Mesendoderm (in vitro differentiated cells): ENCODE results near the gene SOX5.

ENCODE experiments used
- DNase-seq: peaks from one replicate; pipeline ENCODE4 v3.0.0; 2013
- H2AK5ac ChIP-seq: 2 replicates; pipeline ENCODE4 v1.6.1; 2013; ENCODE audit warnings: low read length, inconsistent platforms
- H2BK120ac ChIP-seq: 2 replicates; pipeline ENCODE4 v1.6.1; 2013; ENCODE audit warnings: low read depth, mild to moderate bottlenecking, low read length, moderate library complexity, mixed read lengths
- H2BK15ac ChIP-seq: replicated peaks from 2 replicates; pipeline ENCODE4 v1.6.1; 2013; ENCODE audit warnings: low read depth, mild to moderate bottlenecking, moderate library complexity
- H2BK5ac ChIP-seq: 2 replicates; pipeline ENCODE4 v1.6.1; 2013; ENCODE audit warnings: low read length, inconsistent platforms
- H3K18ac ChIP-seq: 2 replicates; pipeline ENCODE4 v1.6.1; 2013; ENCODE audit warnings: mild to moderate bottlenecking, low read length, mixed read lengths
- H3K23ac ChIP-seq: one replicate; pipeline ENCODE4 v1.6.1; 2013; ENCODE audit warnings: low read length
- H3K27ac ChIP-seq: 2 replicates; pipeline ENCODE4 v1.5.1; 2013; ENCODE audit warnings: low read depth, mild to moderate bottlenecking, inconsistent platforms, low read length, moderate library complexity
- H3K27me3 ChIP-seq: 2 replicates; pipeline ENCODE4 v1.6.1; 2013; ENCODE audit warnings: low read length, control low read depth, mild to moderate bottlenecking, inconsistent platforms; ENCODE audit not compliant: insufficient read depth, poor library complexity
- H3K36me3 ChIP-seq: 2 replicates; pipeline ENCODE4 v1.6.1; 2013; ENCODE audit warnings: low read length, inconsistent platforms; ENCODE audit not compliant: control insufficient read depth, insufficient read depth
- H3K4ac ChIP-seq: one replicate; pipeline ENCODE4 v1.6.1; 2013; ENCODE audit warnings: low read depth, mild to moderate bottlenecking, low read length, moderate library complexity
- H3K4me1 ChIP-seq: 2 replicates; pipeline ENCODE4 v1.6.1; 2013; ENCODE audit warnings: low read depth, low read length, inconsistent platforms; ENCODE audit not compliant: control insufficient read depth
- H3K4me2 ChIP-seq: 2 replicates; pipeline ENCODE4 v1.6.1; 2013; ENCODE audit warnings: low read length
- H3K4me3 ChIP-seq: 2 replicates; pipeline ENCODE4 v1.5.1; 2013; ENCODE audit warnings: mild to moderate bottlenecking, low read length
- H3K56ac ChIP-seq: one replicate; pipeline ENCODE4 v1.6.1; 2013; ENCODE audit warnings: low read length
- H3K79me1 ChIP-seq: 2 replicates; pipeline ENCODE4 v1.6.1; 2013; ENCODE audit warnings: low read length, inconsistent platforms
- H3K79me2 ChIP-seq: 2 replicates; pipeline ENCODE4 v1.6.1; 2013; ENCODE audit warnings: mild to moderate bottlenecking, low read length; ENCODE audit not compliant: control insufficient read depth, insufficient read depth
- H3K9ac ChIP-seq: 2 replicates; pipeline ENCODE4 v1.6.1; 2013; ENCODE audit warnings: low read length, inconsistent platforms
- H4K5ac ChIP-seq: one replicate; pipeline ENCODE4 v1.6.1; 2013; ENCODE audit warnings: low read length
- H4K8ac ChIP-seq: one replicate; pipeline ENCODE4 v1.6.1; 2013; ENCODE audit warnings: low read depth, mild to moderate bottlenecking, control low read depth, low read length, moderate library complexity
- WGBS: extraction: QIAGEN DNeasy Blood & Tissue Kit; methylation state at CpG from one replicate; pipeline ENCODE4 v1.1.7; 2013; ENCODE audit warnings: low lambda C conversion rate, missing lambda C conversion rate; ENCODE audit not compliant: insufficient coverage; ENCODE audit errors: extremely low coverage; 5-methylcytosine and 5-hydroxymethylcytosine counted together

The SOX5 gene

DNA sequence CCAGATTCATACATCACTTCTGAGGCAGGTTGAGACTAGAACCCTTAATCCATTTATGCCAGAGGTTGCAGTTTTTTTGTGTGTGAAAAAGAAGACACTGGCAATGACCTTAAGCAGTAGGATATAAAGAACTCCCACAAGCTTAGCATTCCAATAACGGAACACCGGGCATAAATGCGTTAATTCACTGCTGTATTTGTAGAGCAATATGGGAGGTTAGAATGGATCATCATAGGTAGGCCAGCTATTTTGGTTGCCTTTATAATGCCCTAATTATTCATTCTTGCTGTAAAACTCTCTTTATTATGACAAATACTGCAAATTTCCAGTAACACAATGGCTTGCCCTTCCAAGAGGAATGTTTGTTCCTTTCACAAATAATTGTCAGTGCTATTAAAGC, 322.7 kb downstream of the SOX5 start:
- H2BK5ac ChIP-seq = no peak overlapping the region
- WGBS = no CpG with 5 or more reads among the region's 3 CpGs
- H2BK15ac ChIP-seq = no peak overlapping the region

GRCh38 chr12:23621900-23622299, 327.6 kb downstream of the SOX5 start:
- no peak overlapping the region for H3K4ac ChIP-seq
- no peak for DNase-seq
- no peaks in the 10 kb centered on the region for H3K36me3 ChIP-seq
- H3K4me1 ChIP-seq = no peaks in the 10 kb centered on the region
- H2BK15ac ChIP-seq = no peak overlapping the region
- no peak overlapping the region for H2AK5ac ChIP-seq
- no peaks in the 10 kb centered on the region for H3K79me2 ChIP-seq
- H2BK5ac ChIP-seq = no peak overlapping the region
- no peak overlapping the region for H2BK120ac ChIP-seq
- H3K56ac ChIP-seq = no peak overlapping the region
- H3K27me3 ChIP-seq = no peaks in the 10 kb centered on the region
- no peak overlapping the region for H3K23ac ChIP-seq
- WGBS = no CpG with 5 or more reads among the region's 2 CpGs
- no peak overlapping the region for H4K5ac ChIP-seq
- peak overlapping the region; percentile 28 for H4K8ac ChIP-seq
- H3K4me3 ChIP-seq = no peak overlapping the region
- no peak overlapping the region for H3K9ac ChIP-seq
- H3K18ac ChIP-seq = peak overlapping the region; percentile 9
- H3K79me1 ChIP-seq = no peaks in the 10 kb centered on the region
- no peak overlapping the region for H3K4me2 ChIP-seq
- no peak overlapping the region for H3K27ac ChIP-seq

More for the DNA sequence above, 322.7 kb downstream of the SOX5 start:
- Histone ChIP-seq H3K27me3 (no peaks in the 10 kb centered on the region), H2AK5ac (no peak overlapping the region), H4K8ac (no peak overlapping the region), H3K79me1 (no peaks in the 10 kb centered on the region), H3K4me2 (no peak overlapping the region), H3K18ac (no peak overlapping the region), H3K56ac (no peak overlapping the region), H3K36me3 (no peaks in the 10 kb centered on the region), H3K4me3 (no peak overlapping the region), H3K4ac (no peak overlapping the region), H3K9ac (no peak overlapping the region), H3K23ac (no peak overlapping the region), H3K79me2 (no peaks in the 10 kb centered on the region), H4K5ac (no peak overlapping the region), H3K27ac (no peak overlapping the region), H2BK120ac (no peak overlapping the region), H3K4me1 (no peaks in the 10 kb centered on the region)
- DNase-seq = no peak

GRCh38 chr12:23618718-23619117, 330.8 kb downstream of the SOX5 start:
- no peak overlapping the region for H3K23ac ChIP-seq
- H3K18ac ChIP-seq = no peak overlapping the region
- no peaks in the 10 kb centered on the region for H3K79me1 ChIP-seq
- no peak overlapping the region for H3K27ac ChIP-seq
- no peaks in the 10 kb centered on the region for H3K36me3 ChIP-seq
- no peaks in the 10 kb centered on the region for H3K27me3 ChIP-seq
- H3K4me1 ChIP-seq = no peaks in the 10 kb centered on the region
- H3K79me2 ChIP-seq = no peaks in the 10 kb centered on the region
- H3K4me2 ChIP-seq = no peak overlapping the region
- no peak overlapping the region for H3K9ac ChIP-seq
- H3K4ac ChIP-seq = no peak overlapping the region
- no peak overlapping the region for H2AK5ac ChIP-seq
- no peak overlapping the region for H2BK120ac ChIP-seq
- H2BK15ac ChIP-seq = no peak overlapping the region
- no peak overlapping the region for H3K4me3 ChIP-seq
- no peak for DNase-seq
- WGBS = no CpG with 5 or more reads among the region's 1 CpG
- no peak overlapping the region for H4K8ac ChIP-seq
- H3K56ac ChIP-seq = no peak overlapping the region
- H4K5ac ChIP-seq = no peak overlapping the region
- no peak overlapping the region for H2BK5ac ChIP-seq

DNA sequence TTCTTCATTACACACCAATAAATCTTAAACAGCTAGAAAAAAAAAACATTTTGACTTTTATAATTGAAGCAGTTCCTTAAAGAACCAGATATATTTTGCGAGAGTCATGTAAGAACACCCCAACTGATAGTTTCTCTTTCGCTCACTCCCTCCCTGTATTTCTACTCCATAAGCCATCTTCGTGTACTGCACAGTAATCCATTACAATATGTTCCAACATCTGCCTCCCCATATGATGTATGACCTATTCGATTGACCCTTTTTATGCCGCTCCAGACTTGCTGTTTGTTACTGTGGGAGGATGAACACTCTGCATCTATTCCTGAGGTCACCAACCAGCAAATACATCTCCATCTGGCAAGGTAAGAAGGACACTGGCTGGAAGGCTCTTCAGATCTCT, 331.7 kb downstream of the SOX5 start:
- WGBS = no CpG with 5 or more reads among the region's 5 CpGs
- H3K56ac ChIP-seq = no peak overlapping the region
- no peak overlapping the region for H3K4me2 ChIP-seq
- H3K36me3 ChIP-seq = no peaks in the 10 kb centered on the region
- no peak overlapping the region for H3K4me3 ChIP-seq
- H2BK15ac ChIP-seq = no peak overlapping the region
- no peak overlapping the region for H3K4ac ChIP-seq
- H3K79me2 ChIP-seq = no peaks in the 10 kb centered on the region
- H2BK120ac ChIP-seq = no peak overlapping the region
- no peak overlapping the region for H4K8ac ChIP-seq
- no peaks in the 10 kb centered on the region for H3K27me3 ChIP-seq
- H3K79me1 ChIP-seq = no peaks in the 10 kb centered on the region
- no peak overlapping the region for H2BK5ac ChIP-seq
- no peak overlapping the region for H3K18ac ChIP-seq
- H3K27ac ChIP-seq = no peak overlapping the region
- H3K23ac ChIP-seq = no peak overlapping the region
- no peak for DNase-seq
- H2AK5ac ChIP-seq = no peak overlapping the region
- no peaks in the 10 kb centered on the region for H3K4me1 ChIP-seq
- H4K5ac ChIP-seq = no peak overlapping the region
- H3K9ac ChIP-seq = no peak overlapping the region

DNA sequence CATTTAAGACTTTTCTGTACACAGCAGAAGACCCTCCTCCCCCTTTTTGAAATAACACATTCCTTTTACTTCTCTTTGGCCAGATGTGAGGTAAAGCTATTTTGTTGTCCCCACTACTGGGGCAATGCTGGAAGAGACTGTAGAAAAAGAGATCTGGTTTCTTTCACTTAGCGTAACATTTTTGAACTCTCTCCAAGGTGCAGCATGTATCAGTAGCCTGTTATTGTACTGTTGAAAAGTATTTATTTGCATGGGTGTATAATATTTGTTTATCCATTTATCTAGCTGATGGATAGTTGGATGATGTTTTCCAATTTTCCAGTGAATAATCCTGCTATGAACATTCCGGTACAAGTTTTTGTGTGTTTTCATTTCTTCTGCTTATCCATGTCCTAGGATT, 335.2 kb downstream of the SOX5 start:
- H3K56ac ChIP-seq = no peak overlapping the region
- no peak overlapping the region for H2BK5ac ChIP-seq
- no peak overlapping the region for H3K4me2 ChIP-seq
- H3K79me1 ChIP-seq = no peaks in the 10 kb centered on the region
- no peaks in the 10 kb centered on the region for H3K79me2 ChIP-seq
- no peak overlapping the region for H2AK5ac ChIP-seq
- no peaks in the 10 kb centered on the region for H3K27me3 ChIP-seq
- H3K4ac ChIP-seq = no peak overlapping the region
- no peaks in the 10 kb centered on the region for H3K4me1 ChIP-seq
- no peak overlapping the region for H3K9ac ChIP-seq
- no peak overlapping the region for H2BK15ac ChIP-seq
- H3K27ac ChIP-seq = no peak overlapping the region
- no CpG with 5 or more reads among the region's 2 CpGs for WGBS
- no peak overlapping the region for H3K18ac ChIP-seq
- H2BK120ac ChIP-seq = no peak overlapping the region
- no peak overlapping the region for H4K8ac ChIP-seq
- DNase-seq = no peak
- H3K23ac ChIP-seq = no peak overlapping the region
- no peaks in the 10 kb centered on the region for H3K36me3 ChIP-seq
- no peak overlapping the region for H4K5ac ChIP-seq
- H3K4me3 ChIP-seq = no peak overlapping the region

- H3K4ac ChIP-seq = no peak overlapping the region
- WGBS = no CpG with 5 or more reads among the region's 4 CpGs
- no peak overlapping the region for H2BK120ac ChIP-seq
- H3K4me1 ChIP-seq = no peaks in the 10 kb centered on the region
- DNase-seq = no peak
- no peak overlapping the region for H3K4me2 ChIP-seq
- no peak overlapping the region for H4K8ac ChIP-seq
- no peaks in the 10 kb centered on the region for H3K36me3 ChIP-seq
- no peak overlapping the region for H3K4me3 ChIP-seq
- H2BK15ac ChIP-seq = no peak overlapping the region
- H3K27me3 ChIP-seq = no peaks in the 10 kb centered on the region
- no peaks in the 10 kb centered on the region for H3K79me1 ChIP-seq
- H3K23ac ChIP-seq = no peak overlapping the region
- H2AK5ac ChIP-seq = no peak overlapping the region
- no peak overlapping the region for H4K5ac ChIP-seq
- no peak overlapping the region for H3K9ac ChIP-seq
- no peak overlapping the region for H3K56ac ChIP-seq
- no peak overlapping the region for H3K27ac ChIP-seq
- H2BK5ac ChIP-seq = no peak overlapping the region
- no peak overlapping the region for H3K18ac ChIP-seq
- no peaks in the 10 kb centered on the region for H3K79me2 ChIP-seq
Measured at GRCh38 chr12:23611320-23611719, 338.1 kb downstream of the SOX5 start.
